HEK293 (cell line): ENCODE measurements around the gene GSG1L.

Experiments used
- KLF10 ChIP-seq: fragments of 450-650 bp; IDR thresholded peaks from 2 replicates; pipeline ENCODE4 v1.5.1; 2018; ENCODE audit warnings: missing biosample characterization, mild to moderate bottlenecking, missing genetic modification characterization
- ZNF174 ChIP-seq: fragments of 450-650 bp; formaldehyde crosslinking; IDR thresholded peaks from 2 replicates; pipeline ENCODE4 v1.5.0; 2017; ENCODE audit warnings: missing biosample characterization, mild to moderate bottlenecking, missing genetic modification characterization
- ZNF184 ChIP-seq: fragments of 450-650 bp; IDR thresholded peaks from 2 replicates; pipeline ENCODE4 v1.5.1; 2018; ENCODE audit warnings: missing biosample characterization, mild to moderate bottlenecking, missing genetic modification characterization
- ZNF302 ChIP-seq: fragments of 450-650 bp; formaldehyde crosslinking; IDR thresholded peaks from 2 replicates; pipeline ENCODE4 v1.5.1; 2016; ENCODE audit warnings: missing biosample characterization, missing genetic modification characterization, low read depth
- ZNF37A ChIP-seq: fragments of 450-650 bp; IDR thresholded peaks from 2 replicates; pipeline ENCODE4 v1.5.1; 2018; ENCODE audit warnings: missing biosample characterization, missing genetic modification characterization
- ZNF501 ChIP-seq: fragments of 450-650 bp; formaldehyde crosslinking; IDR thresholded peaks from 2 replicates; pipeline ENCODE4 v1.5.1; 2016; ENCODE audit warnings: missing biosample characterization, missing genetic modification characterization
- TF ChIP-seq, protein P1 (sequence below): fragments of 450-650 bp; formaldehyde crosslinking; IDR thresholded peaks from 2 replicates; pipeline ENCODE4 v1.5.1; 2016; ENCODE audit warnings: missing biosample characterization, missing genetic modification characterization

DNA sequence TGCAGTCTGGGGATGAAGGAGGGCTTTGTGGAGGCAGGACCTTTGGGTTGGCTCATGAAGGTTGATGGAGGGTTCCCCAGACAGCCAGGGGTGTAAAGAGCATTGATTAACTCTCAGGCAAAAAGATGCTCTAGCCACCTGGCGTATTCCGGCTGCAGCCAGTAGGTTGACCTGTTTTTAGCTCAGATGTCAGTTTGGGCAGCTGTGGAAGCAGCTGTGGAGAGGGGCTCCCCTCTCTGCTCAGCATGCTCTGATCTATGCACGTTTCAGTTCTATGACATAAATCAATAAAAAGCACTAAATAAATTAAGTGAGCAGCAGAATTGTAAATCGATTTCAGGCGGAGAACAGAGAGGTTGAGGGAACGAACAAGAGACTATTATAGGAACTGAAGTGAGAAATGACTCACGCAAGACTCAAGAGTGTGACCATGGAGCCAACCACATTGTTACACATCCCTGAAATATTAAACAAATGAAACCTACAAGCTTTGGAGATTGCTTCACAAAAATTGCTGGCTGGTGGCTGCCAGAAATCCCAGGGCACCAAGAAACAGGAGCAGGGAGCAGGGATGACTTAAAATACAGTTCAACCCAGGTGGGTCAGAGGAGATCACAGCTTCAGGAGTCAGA lies 111.9 kb downstream of the GSG1L start:
- no peak for TF ChIP-seq ZNF184 (tag by site-specific recombination)
- TF ChIP-seq, protein P1, sequence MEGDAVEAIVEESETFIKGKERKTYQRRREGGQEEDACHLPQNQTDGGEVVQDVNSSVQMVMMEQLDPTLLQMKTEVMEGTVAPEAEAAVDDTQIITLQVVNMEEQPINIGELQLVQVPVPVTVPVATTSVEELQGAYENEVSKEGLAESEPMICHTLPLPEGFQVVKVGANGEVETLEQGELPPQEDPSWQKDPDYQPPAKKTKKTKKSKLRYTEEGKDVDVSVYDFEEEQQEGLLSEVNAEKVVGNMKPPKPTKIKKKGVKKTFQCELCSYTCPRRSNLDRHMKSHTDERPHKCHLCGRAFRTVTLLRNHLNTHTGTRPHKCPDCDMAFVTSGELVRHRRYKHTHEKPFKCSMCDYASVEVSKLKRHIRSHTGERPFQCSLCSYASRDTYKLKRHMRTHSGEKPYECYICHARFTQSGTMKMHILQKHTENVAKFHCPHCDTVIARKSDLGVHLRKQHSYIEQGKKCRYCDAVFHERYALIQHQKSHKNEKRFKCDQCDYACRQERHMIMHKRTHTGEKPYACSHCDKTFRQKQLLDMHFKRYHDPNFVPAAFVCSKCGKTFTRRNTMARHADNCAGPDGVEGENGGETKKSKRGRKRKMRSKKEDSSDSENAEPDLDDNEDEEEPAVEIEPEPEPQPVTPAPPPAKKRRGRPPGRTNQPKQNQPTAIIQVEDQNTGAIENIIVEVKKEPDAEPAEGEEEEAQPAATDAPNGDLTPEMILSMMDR: no peak
- TF ChIP-seq KLF10: no peak
- TF ChIP-seq ZNF174 (tag by site-specific recombination): no peak
- no peak for TF ChIP-seq ZNF302 (tag by site-specific recombination)
- TF ChIP-seq ZNF37A (tag by site-specific recombination): no peak
- TF ChIP-seq ZNF501 (tag by site-specific recombination): no peak
